Calu3 (cell line): ENCODE results near the gene TGM2. TPM values are rescaled to one million over a fixed set of nuclear protein-coding genes. Genes with fewer than 3 reads are reported as not detected.

Experiments used
- BruUV-seq: library from RNA; stranded (reverse); fragments of 400-500 nt; replicated peaks from 2 replicates; lab custom pipeline; 2021; lab: Mats Ljungman, UMichigan
- CTCF ChIA-PET: fragments of 300-600 bp; sonication (Branson Sonifier 250); formaldehyde crosslinking; loops from one replicate; lab custom pipeline; 2022; ENCODE audit warnings: antibody characterized with exemption; lab: Charles Lee
- DNase-seq: peaks from one replicate; pipeline ENCODE4 v3.0.0; 2022
- H3K27ac Mint-ChIP-seq: one replicate; pipeline ENCODE4 v1.8.0; 2022; ENCODE audit warnings: mixed read lengths; ENCODE audit not compliant: unreplicated experiment
- H3K27me3 Mint-ChIP-seq: one replicate; pipeline ENCODE4 v1.8.0; 2022; ENCODE audit warnings: mixed read lengths; ENCODE audit not compliant: unreplicated experiment
- H3K36me3 Mint-ChIP-seq: one replicate; pipeline ENCODE4 v1.8.0; 2022; ENCODE audit warnings: mild to moderate bottlenecking, moderate library complexity, mixed read lengths; ENCODE audit not compliant: insufficient read depth, unreplicated experiment
- H3K4me1 Mint-ChIP-seq: one replicate; pipeline ENCODE4 v1.8.0; 2022; ENCODE audit warnings: mild to moderate bottlenecking, low read depth, mixed read lengths; ENCODE audit not compliant: unreplicated experiment
- H3K4me3 Mint-ChIP-seq: one replicate; pipeline ENCODE4 v1.8.0; 2022; ENCODE audit warnings: mild to moderate bottlenecking, low read depth, moderate library complexity, mixed read lengths; ENCODE audit not compliant: unreplicated experiment
- H3K9me3 Mint-ChIP-seq: one replicate; pipeline ENCODE4 v1.8.0; 2022; ENCODE audit warnings: low read depth, mixed read lengths; ENCODE audit not compliant: unreplicated experiment
- intact Hi-C: fragments of 100-400 bp; cut with micrococcal nuclease; formaldehyde crosslinking; loops from one replicate; pipeline ENCODE4 v1.10.0; 2022; ENCODE audit not compliant: unreplicated experiment
- total RNA-seq: library from RNA; stranded (reverse); gene quantifications from 2 replicates; pipeline ENCODE4 v1.2.3, GENCODE V29; 2022
- TF ChIP-seq, protein P1 (sequence below): fragments of 200-600 bp; IDR thresholded peaks from one replicate; pipeline ENCODE4 v1.8.0; 2022; ENCODE audit warnings: antibody characterized with exemption; ENCODE audit not compliant: unreplicated experiment

The TGM2 gene
- total RNA-seq, 1 experiment from 2014 or later: 311 TPM

- no peak for DNase-seq
- TF ChIP-seq, protein P1, sequence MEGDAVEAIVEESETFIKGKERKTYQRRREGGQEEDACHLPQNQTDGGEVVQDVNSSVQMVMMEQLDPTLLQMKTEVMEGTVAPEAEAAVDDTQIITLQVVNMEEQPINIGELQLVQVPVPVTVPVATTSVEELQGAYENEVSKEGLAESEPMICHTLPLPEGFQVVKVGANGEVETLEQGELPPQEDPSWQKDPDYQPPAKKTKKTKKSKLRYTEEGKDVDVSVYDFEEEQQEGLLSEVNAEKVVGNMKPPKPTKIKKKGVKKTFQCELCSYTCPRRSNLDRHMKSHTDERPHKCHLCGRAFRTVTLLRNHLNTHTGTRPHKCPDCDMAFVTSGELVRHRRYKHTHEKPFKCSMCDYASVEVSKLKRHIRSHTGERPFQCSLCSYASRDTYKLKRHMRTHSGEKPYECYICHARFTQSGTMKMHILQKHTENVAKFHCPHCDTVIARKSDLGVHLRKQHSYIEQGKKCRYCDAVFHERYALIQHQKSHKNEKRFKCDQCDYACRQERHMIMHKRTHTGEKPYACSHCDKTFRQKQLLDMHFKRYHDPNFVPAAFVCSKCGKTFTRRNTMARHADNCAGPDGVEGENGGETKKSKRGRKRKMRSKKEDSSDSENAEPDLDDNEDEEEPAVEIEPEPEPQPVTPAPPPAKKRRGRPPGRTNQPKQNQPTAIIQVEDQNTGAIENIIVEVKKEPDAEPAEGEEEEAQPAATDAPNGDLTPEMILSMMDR: no peak
- H3K4me3 Mint-ChIP-seq: no peak overlapping the region
- H3K4me1 Mint-ChIP-seq: peaks cover 13% of the 10 kb centered on the region
- peaks cover 25% of the 10 kb centered on the region for H3K36me3 Mint-ChIP-seq
- H3K27me3 Mint-ChIP-seq: no peaks in the 10 kb centered on the region
- intact Hi-C loops: no loop called here
- CTCF ChIA-PET: interaction anchor here (2.1 kb wide), 1 partner anchor 11 kb away, joined by 5 read pairs; no protein-coding TSS in a partner anchor
- no peaks in the 10 kb centered on the region for H3K9me3 Mint-ChIP-seq
- H3K27ac Mint-ChIP-seq: no peak overlapping the region
- BruUV-seq: no TSS peak
Observed at GRCh38 chr20:38084425-38084951, 80.6 kb downstream of the TGM2 start.

DNA sequence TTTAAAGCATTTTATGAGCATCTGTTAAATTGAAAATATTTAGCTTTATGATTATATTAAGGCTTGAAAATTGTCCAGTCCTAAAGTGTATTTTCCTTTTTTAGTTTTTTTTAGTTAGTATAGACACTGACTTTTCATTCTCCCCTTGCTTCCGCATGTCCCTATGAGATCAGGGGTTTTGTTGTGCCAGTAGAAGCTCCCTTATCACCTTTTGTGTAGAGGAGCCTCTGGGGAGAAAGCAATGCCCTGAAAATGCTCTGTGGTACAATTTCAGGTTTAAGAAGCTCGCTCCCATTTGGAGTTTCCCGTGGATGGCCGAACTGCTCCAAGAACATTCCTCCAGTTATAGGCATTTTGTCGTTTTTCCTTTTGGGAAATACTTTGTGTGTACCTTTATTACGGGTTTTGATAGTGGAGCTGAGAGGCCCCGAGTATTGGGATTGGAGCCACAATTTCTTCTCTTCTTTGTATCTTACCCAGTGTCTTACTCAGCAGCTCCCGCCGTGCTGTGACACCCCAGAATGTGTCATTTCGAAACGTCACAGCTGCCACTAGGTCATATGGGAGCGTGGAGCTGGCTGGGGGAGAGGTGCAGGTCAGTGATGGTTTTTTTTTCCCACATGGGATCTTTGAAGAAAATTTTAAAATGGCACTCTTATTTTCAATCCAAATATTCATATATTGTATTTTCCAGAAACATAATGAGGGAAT lies 81.6 kb downstream of the TGM2 start:
- Mint-ChIP-seq H3K4me3 (no peak overlapping the region), H3K4me1 (peaks cover 13% of the 10 kb centered on the region), H3K36me3 (peaks cover 25% of the 10 kb centered on the region), H3K27ac (no peak overlapping the region), H3K27me3 (no peaks in the 10 kb centered on the region), H3K9me3 (no peaks in the 10 kb centered on the region)
- TF ChIP-seq, protein P1: no peak
- DNase-seq: no peak
- CTCF ChIA-PET: interaction anchor here (1.0 to 1.4 kb wide), 3 partner anchors 10 to 30 kb away, joined by 3 to 8 read pairs (median 3); no protein-coding TSS in a partner anchor
- intact Hi-C loops: no loop called here
- no TSS peak for BruUV-seq

DNA sequence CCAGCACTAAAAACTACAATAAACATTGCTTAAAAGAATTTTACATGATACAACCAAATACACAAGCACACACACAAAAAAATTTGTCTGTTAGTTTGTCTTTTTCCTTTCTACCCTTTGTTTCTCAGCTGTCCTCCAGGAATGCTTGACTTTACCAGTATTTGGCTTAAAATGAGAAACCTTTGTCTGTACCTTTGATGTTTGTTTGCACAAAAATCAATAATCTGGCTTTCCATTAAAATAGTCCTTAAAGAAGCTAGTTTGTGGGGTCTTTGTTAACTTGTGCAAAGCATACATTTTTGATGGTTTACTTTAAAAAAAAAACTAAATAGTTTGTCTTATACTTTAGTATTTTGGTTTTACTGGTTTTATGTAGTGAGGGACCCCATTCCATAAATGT lies 82.2 kb downstream of the TGM2 start:
- Mint-ChIP-seq H3K4me3 (no peak overlapping the region), H3K27ac (no peak overlapping the region)

GRCh38 chr20:38081575-38081974 lies 83.5 kb downstream of the TGM2 start:
- intact Hi-C loops: no loop called here
- H3K36me3 Mint-ChIP-seq: peaks cover 34% of the 10 kb centered on the region
- peaks cover 13% of the 10 kb centered on the region for H3K4me1 Mint-ChIP-seq
- H3K27ac Mint-ChIP-seq: no peak overlapping the region
- DNase-seq: no peak
- H3K9me3 Mint-ChIP-seq: no peaks in the 10 kb centered on the region
- no TSS peak for BruUV-seq
- TF ChIP-seq, protein P1: no peak
- no peaks in the 10 kb centered on the region for H3K27me3 Mint-ChIP-seq
- no peak overlapping the region for H3K4me3 Mint-ChIP-seq
- CTCF ChIA-PET: interaction anchor here (1.4 kb wide), 1 partner anchor 139 kb away, joined by 3 read pairs; no protein-coding TSS in a partner anchor

More for the DNA sequence above, 82.2 kb downstream of the TGM2 start:
- BruUV-seq: no TSS peak
- H3K27me3 Mint-ChIP-seq: no peaks in the 10 kb centered on the region
- H3K9me3 Mint-ChIP-seq: no peaks in the 10 kb centered on the region
- CTCF ChIA-PET: interaction anchor here (1.0 to 1.4 kb wide), 3 partner anchors 10 to 31 kb away, joined by 3 to 8 read pairs (median 3); no protein-coding TSS in a partner anchor
- peaks cover 30% of the 10 kb centered on the region for H3K36me3 Mint-ChIP-seq
- DNase-seq: no peak
- intact Hi-C loops: no loop called here
- TF ChIP-seq, protein P1: no peak
- peaks cover 13% of the 10 kb centered on the region for H3K4me1 Mint-ChIP-seq
